Activated CD8-positive, alpha-beta memory T cell treated with anti-CD3 and anti-CD28 coated beads, Interleukin-2, amount 50 U/mL, for 48 hours (primary cell): Measurements from ENCODE around the gene ELMO3.
A peak's percentile ranks its signal among the peaks of the same experiment; 100 is the strongest.

Experiments
- DNase-seq: peaks from one replicate; pipeline ENCODE4 v3.0.0-alpha.2; 2020

The ELMO3 gene

DNA sequence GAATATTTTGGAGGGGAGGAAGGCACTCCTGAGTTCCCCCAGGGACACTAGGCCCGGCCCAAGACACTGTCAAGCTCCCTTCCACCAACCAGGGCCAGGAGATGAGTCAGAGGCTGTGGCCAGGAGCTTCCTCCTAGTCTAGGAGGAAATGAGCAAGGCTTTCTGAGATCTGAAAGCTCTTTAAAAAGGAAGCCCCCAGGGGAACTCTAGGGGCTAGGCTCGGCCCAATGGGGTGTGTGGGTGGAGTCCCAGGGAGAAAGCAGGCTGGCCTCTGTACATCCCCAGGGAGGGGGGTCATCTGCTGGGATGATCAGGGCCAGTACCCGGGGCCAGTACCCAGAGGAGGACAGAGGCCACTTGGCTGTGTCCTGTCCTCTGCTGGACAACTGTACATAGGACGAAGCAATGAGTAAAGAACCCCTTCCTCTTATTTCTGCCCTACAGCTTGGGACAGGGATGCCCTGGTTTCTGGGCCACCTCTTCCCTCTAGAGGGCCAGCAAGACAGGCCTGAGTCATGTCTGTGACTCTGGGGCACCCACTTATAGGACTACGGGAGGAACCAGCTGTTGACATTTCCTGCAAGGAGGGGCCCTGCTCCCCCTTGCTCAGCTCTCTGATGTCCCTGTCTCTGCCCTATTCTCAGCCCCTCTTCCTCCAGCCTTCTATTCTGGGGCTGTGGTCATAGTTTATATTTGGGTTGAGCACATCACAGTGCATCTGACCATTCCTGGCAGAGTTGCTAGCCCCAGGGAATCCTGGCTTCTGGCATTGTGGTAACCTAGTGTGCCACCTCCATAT is 45.7 kb downstream of the ELMO3 start:
- DNase-seq = peak; percentile 83

DNA sequence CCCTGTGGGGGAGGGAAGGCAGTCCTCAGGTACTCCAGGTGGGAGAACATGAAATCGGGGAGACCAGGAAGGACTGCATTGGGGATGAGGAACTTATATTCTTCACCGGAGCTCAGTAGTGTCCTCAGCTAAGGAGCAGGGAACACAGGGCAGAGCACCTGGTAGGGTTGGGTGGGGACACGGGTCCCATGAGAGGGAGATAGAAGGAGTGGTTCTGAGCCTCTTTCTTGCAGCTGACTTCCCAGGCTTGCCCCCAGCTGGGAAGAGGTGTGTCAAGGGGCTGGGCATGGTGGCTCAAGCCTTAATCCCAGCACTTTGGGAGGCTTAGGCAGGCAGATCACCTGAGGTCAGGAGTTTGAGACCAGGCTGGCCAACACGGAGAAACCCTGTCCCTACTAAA is 46.3 kb downstream of the ELMO3 start:
- no peak for DNase-seq

DNA sequence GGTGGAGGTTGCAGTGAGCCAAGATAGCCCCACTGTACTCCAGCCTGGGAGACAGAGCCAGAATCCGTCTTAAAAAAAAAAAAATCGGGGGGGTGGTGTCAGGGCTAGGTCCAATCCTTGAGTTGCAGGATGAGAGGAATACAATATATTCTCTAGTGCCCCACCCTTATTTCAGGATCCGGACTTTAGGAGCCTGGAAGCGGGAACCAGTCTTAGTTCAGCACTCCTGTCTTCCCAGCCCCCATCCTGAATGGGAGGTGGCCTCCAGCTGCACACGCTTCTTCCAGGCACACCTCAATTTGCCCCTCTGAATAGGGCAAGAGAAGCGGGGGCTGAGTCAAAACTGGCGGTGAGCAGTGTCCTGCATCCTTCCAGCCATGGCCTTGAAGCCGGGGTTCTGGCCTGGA is 46.7 kb downstream of the ELMO3 start:
- no peak for DNase-seq

DNA sequence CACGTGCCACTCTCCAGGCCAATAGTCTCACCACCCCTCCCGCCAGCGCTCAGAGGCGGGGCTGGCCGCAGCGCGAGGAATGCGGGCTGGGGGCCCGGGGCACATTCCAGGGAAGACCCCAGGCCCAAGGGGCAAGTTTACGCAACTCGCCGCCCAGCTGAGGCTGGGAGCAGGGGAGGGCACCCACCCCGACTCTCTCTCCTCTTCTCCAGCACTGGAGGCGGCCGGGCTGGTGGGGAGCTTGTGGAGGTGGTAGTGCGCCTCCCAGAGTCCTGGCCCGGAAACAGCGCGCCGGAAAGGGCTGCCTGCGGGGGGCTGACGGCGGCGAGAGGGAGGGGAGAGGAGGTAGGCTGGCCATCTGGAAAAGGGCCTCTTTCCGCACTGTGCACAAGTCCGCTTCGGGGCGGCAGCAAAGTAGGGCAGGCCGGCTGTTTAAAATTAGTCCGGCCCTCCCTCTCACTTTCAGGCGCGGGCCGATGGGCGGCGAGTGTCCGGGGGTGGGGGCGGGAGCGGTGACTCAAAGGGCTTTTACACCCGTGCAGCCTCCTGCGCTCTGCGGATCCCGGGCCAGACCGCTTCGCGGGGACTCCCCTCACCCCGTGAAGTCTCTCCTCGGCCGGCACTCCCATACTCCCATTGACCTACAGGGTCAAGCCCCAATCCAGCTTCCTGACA is 47.3 kb downstream of the ELMO3 start:
- DNase-seq = peak; percentile 86

DNA sequence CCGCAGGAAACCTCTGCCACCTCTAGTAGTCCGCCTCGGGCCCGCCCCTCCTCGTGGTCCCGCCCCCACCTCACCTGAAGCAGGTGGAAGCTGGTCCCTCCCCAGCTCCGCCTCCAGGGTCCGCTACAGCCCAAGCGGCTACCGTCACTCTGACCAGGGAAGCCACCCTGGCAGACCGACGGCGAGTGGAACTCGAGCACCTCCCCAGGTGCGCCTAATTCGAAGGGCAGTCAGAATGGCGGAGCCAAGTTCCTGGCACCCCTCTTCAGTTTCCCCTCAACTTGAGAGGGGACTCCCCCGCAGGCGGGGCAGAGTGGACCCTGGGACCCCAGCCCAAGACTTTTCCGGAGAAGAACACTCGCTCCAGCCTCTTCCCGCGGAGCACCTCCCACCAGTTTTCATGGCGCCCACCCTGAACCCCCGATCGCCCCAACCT is 47.8 kb downstream of the ELMO3 start:
- no peak for DNase-seq

DNA sequence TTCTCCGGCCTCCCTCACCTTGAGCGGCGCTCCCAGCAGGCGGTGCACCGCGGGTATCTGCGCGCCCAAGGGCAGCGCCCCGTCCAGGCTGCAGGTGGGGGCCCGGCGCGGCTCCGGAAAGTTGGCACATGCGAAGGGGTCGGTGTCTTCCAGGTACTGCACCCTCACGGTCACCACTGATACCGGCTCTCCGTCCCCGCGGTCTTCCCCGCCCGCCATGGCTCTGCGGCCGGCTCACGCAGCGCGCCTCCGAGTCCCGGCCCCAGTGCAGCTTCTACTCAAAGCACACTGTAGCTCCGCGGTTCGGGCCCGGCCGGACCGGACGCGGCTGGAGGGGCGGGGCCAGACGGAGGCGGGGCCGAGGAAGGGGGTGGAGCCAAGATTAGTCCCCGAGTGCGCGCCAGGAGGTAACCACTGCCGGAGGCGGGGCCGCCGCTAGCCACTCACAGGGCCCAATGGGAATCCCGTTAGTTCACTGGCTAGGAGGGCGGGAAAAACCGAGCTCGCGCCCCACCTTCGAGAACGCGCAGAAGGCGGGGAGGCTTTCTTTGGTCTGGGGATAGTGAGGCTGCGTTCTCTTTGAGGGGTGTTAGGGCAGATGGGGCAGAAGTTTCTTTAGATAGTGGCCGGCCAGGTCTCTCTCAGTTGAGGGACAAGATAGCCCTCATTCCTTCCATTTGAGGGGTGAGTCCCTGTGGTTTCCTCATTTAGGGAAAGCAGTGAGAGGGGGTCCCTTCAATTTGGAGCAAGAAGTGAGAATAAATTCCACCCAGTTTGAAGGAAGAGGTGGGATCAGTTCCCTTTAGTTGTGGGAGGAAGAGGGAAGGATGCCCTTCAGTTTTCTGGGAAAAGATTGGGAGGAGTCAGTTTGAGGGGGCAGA is 48.5 kb downstream of the ELMO3 start, which contains the start of gene FHOD1:
FHOD1 (minus strand) TSS at position 290 of the 881 bp plus-strand sequence; CDS start at position 219, 71 bp downstream.
- peak; percentile 100 for DNase-seq

DNA sequence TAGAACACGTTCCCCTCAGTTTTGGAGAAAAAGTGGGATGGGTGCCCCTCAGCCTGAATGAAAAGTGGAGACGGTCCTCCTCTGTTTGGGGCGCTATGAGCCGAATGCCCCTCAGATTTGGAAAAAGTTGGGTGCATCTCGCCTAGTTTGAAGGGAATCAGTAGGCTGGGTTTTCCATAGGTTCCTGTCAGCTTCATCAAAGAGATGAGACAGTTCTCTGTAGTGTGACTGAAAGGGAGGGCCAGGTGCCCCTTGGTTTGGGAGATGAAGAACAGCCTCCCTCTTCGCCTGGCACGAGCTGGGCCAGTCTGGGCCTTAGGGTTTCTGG is 49.1 kb downstream of the ELMO3 start:
- no peak for DNase-seq

DNA sequence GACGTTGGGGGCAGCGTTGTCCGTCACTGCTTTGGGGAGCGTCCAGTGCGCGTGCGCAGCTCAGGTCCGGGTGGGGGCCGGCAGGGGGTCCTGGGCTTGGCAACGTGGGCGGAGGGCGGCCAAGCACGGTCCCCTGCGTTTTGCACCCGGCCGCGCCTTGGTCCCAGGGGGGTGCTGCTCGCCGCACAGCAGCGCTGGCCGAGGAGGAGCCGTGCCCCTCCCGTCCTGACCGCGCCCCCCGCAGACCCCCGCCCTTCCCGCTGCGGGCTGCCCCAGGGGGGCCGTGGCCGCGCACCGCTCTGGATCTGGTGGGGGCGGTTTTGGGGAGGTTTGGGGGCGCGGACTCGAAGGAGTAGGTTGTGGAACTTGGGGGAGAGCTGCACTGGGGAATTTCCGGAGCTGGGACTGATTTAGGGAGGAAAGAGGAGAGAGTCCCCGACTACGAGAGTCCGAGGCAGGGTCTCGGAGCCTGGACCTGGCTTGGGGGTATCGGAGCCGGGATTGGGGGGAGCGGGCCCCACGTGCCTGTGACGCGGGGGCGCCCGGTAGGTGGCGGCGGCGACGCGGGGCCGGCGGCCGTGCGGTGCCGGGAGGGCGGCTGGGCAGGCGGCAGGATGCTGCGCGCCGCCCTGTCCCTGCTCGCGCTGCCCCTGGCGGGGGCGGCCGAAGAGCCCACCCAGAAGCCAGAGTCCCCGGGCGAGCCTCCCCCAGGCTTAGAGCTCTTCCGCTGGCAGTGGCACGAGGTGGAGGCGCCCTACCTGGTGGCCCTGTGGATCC is 49.7 kb downstream of the ELMO3 start, which contains the start of gene SLC9A5:
SLC9A5 (plus strand) TSS at position 579 of the 777 bp plus-strand sequence; CDS start at position 615, 36 bp downstream.
- DNase-seq = no peak

DNA sequence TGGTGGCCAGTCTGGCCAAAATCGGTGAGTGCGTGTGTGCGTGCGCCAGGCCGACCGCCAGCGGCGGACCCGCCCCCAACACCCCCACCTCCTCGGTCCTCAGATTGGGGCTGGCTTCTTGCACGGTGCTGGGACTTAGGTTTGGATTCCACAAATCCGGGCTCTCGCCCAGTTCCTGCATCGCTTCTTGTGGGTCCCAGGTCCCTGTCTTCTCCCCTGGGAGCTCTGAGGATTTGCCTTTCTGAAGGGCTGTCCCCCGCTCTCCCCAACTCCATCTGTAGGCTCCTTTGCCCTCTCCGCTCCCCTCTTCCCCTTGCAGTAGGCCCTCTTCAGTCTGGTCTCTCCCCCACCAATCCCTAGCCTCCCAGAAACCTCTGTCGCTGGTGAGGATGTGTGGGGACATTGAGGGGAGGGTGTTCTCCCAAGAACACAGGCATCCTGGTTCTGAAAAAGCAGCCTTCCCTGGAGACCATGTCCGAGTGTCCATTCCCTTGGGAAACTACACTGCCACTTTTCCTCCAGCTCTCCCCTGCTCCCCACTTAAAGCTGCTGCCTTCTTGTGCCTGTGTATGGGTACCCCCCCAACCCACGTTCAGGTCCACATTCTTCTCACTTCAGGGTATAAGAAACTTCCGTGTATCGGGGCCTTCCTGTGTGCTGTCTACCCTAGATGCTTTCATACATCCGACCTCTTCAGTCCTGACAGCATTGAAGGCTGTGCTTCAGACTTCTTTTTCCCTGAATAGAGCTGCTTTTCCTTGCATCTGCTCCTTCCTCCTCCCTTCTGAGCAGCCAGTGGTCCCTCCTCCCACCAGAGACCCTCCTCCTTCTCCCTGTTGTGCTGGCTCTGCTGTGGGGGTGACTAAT is 50.5 kb downstream of the ELMO3 start:
- DNase-seq = no peak

DNA sequence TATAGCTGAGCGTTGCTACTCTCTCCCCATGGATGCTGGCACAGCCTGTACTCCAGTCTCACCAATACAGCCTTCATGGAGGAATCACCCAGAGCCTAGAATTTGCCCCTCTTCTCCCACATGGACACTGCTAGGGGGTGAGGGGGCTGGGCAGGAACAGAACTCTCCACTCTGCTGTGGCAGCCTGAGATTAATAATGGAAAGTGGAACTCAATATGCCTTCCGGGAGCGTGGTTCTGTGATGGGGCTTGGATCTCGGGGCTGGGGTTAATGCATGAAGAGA is 51.1 kb downstream of the ELMO3 start:
- no peak for DNase-seq

DNA sequence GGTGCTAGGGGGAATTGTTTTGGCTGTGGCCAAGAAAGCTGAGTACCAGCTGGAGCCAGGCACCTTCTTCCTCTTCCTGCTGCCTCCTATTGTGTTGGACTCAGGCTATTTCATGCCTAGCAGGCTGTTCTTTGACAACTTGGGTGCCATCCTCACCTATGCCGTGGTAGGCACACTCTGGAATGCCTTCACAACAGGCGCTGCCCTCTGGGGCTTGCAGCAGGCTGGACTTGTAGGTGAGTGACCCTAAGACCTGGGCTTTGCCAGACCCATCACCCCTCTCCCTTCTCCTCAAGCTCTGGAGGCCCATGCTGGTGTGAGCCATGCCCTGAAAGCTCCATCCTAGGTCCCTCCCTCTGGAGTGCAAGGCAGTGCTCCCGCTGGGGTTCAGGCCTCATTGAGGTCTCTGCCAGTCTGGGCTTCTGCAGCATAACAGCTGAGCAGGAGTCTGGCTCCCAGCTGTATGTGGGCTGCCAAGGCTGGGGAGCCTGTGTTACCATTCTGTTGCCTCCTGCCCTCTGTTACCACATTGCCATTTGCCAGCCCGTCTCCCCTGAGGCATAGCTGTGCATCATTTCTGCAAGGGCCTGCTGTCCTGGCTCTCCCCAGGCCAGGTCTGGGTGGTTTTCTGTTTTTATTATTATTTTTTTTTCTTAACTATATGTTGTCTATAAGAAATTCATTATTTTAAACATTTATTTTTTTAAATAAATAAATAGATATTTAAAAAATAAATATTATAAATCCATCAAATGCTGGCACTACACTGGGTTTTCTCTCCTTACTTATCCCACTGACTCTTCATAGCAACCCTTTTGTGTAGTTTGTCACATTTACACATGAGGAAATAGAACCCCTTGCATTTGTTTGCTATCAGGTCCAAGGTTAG is 53.9 kb downstream of the ELMO3 start:
- DNase-seq = no peak
